H1 (cell line): ENCODE results near the gene ETFB.

ENCODE experiments used
- BACH1 ChIP-seq: IDR thresholded peaks from 2 replicates; pipeline ENCODE4 v1.6.1; 2012; ENCODE audit warnings: low read length, improper control_type of control experiment
- CTCF ChIP-seq, 3 experiments: IDR thresholded peaks; 1 replicate in 2 of 3; 2 replicates in 1 of 3; pipeline versions ENCODE4 v1.5.1 to v1.6.1; 2011; ENCODE audit warnings: low read length in 3 of 3, mild to moderate bottlenecking in 3 of 3, inconsistent platforms in 2 of 3, low read depth in 1 of 3, moderate library complexity in 1 of 3; ENCODE audit not compliant: insufficient read depth in 1 of 3; ENCODE audit errors: control extremely low read depth in 1 of 3
- HDAC2 ChIP-seq, 2 experiments: fragments of 300-600 bp in 1 of 2; sonication (generic) in 1 of 2; IDR thresholded peaks; 2 replicates each; pipeline ENCODE4 v1.6.1; 2011 to 2012; ENCODE audit warnings: low read depth in 2 of 2, low read length in 2 of 2, mild to moderate bottlenecking in 2 of 2, moderate library complexity in 2 of 2, borderline replicate concordance in 1 of 2, inconsistent platforms in 1 of 2
- JUN ChIP-seq: IDR thresholded peaks from 2 replicates; pipeline ENCODE4 v1.6.1; 2011; ENCODE audit warnings: low read depth, mild to moderate bottlenecking, improper control_type of control experiment, low read length
- POLR2A ChIP-seq, 2 experiments: IDR thresholded peaks; 1 replicate in 1 of 2; 2 replicates in 1 of 2; pipeline ENCODE4 v1.6.1; 2011; ENCODE audit warnings: low read depth in 2 of 2, low read length in 2 of 2, mild to moderate bottlenecking in 2 of 2; ENCODE audit errors: control extremely low read depth in 1 of 2
- POLR2AphosphoS5 ChIP-seq: IDR thresholded peaks from 2 replicates; pipeline ENCODE4 v1.6.1; 2011; ENCODE audit warnings: low read depth, low read length
- TBP ChIP-seq: IDR thresholded peaks from 2 replicates; pipeline ENCODE4 v1.6.1; 2011; ENCODE audit warnings: low read depth, low read length, improper control_type of control experiment

DNA sequence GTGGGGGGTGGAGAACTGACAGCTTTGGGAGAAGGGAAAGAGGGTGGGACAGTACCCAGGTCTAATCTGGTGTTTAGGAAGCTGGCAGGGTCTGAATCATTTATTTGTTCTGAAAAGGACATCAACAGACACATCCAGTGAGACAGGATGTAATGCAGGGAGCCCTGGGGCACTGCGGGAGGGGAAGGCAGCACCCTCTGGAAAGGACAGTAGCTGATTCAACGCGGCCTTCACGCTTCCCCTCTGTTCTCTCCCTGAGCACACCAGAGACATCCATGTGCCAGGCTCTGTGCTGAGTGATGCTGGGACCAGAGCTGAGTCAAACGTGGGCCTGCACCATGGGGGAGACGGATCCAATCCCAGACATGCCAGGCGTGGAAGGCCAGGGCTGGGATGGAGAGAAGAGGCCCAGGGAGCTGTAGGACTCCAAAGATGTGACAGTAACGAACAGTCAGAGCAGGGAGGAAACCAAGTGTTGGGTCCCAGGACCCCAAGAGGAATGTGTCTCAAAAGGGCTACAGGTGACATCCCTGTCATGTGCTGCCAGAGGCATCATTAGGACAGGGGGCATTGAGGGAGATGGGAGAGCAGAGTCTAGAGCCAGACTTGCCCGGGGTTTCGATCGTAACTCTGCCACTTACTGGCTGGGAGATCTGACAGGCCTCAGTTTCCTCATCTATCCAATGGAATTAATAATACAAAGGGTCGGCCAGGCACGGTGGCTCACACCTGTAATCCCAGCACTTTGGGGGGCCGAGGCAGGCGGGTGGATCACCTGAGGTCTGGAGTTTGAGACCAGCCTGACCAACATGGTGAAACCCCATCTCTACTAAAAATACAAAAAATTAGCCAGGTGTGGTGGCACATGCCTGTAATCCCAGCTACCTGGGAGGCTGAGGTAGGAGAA lies 1.7 kb downstream of the ETFB start:
- TF ChIP-seq CTCF (IDR thresholded peaks at IDR 0.05; ENCODE audit: control extremely low read depth in 1 of 3, insufficient read depth in 1 of 3, low read depth in 1 of 3, low read length in 3 of 3): no peak
- no peak for TF ChIP-seq POLR2AphosphoS5
- TF ChIP-seq JUN: no peak
- no peak for TF ChIP-seq POLR2A (IDR thresholded peaks at IDR 0.05; ENCODE audit: control extremely low read depth in 1 of 2, low read depth in 2 of 2, low read length in 2 of 2)
- no peak for TF ChIP-seq TBP
- TF ChIP-seq HDAC2 (IDR thresholded peaks at IDR 0.05; ENCODE audit: borderline replicate concordance in 1 of 2, low read depth in 2 of 2, low read length in 2 of 2): no peak
- TF ChIP-seq BACH1: no peak
